GM12878 (cell line): ENCODE data around the gene MRPL23.

Experiments
- NR2C2 ChIP-seq: IDR thresholded peaks from 2 replicates; pipeline ENCODE4 v1.6.1; 2011; ENCODE audit warnings: borderline replicate concordance, low read depth; ENCODE audit not compliant: control insufficient read depth, insufficient read length
- TAF1 ChIP-seq: IDR thresholded peaks from 2 replicates; pipeline ENCODE4 v1.6.1; 2011; ENCODE audit warnings: mild to moderate bottlenecking, low read depth, low read length, borderline replicate concordance
- TCF12 ChIP-seq: IDR thresholded peaks from 2 replicates; pipeline ENCODE4 v1.6.1; 2011; ENCODE audit warnings: low read depth, mild to moderate bottlenecking, low read length
- ZNF384 ChIP-seq: IDR thresholded peaks from 2 replicates; pipeline ENCODE4 v1.6.1; 2012; ENCODE audit warnings: low read depth, mild to moderate bottlenecking, low read length, improper control_type of control experiment, borderline replicate concordance
- TF ChIP-seq, protein P1 (sequence below), 3 experiments: IDR thresholded peaks in 2 of 3; conservative IDR thresholded peaks in 1 of 3; 2 replicates each; pipeline ENCODE4 v1.5.1; 2011; ENCODE audit warnings: low read depth in 3 of 3, low read length in 3 of 3, mild to moderate bottlenecking in 3 of 3, control low read depth in 2 of 3, moderate library complexity in 2 of 3, inconsistent platforms in 1 of 3, mixed read lengths in 1 of 3; ENCODE audit not compliant: control insufficient read depth in 2 of 3, insufficient read depth in 1 of 3; ENCODE audit errors: extremely low read depth in 1 of 3
- TF ChIP-seq, protein P2 (sequence below): IDR thresholded peaks from 2 replicates; pipeline ENCODE4 v1.6.1; 2011; ENCODE audit warnings: borderline replicate concordance, low read depth, mild to moderate bottlenecking, moderate library complexity, mixed read lengths, low read length; ENCODE audit not compliant: insufficient read depth; ENCODE audit errors: extremely low read length

DNA sequence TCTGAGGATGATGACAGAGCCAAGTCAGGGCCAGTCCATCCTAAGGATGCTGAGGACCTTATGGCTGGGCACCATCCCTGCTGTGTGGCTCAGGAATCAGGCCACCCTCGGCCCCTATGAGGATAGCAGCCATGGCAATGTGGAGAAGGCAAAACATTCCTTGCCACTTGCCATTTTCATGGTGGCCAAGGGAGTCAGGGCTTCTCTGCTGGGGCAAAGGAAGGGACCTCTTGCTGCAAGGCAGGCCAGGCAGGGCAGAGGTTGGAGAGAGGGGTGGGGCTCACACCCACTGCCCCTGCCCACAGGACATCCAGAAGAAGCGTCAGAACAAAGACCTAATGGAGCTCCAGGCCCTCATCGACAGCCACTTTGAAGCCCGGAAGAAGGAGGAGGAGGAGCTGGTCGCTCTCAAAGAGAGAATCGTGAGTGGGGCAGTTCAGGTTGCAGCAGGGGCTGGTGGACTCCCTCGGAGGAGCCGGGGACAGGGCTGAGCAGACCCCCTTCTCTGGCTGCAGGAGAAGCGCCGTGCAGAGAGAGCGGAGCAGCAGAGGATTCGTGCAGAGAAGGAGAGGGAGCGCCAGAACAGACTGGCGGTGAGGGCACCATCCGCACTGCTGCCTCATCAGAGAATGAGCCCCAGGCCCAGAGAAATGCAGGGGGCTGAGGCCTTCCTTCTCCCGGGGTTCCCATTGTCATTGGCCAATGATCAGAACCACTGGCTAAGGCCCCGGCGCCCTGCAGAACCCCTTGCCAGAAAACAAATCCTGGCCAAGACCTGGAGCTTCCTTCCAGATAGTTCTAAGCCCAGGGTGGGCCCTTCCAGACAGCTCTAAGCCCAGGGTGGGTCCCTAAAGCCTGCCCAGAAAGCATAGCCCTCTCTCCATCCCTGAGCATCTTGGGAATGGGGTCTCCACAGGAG lies 13.5 kb upstream of the MRPL23 start:
- TF ChIP-seq TAF1 (no peak), TCF12 (no peak), ZNF384 (no peak), NR2C2 (no peak)
- TF ChIP-seq, protein P1, sequence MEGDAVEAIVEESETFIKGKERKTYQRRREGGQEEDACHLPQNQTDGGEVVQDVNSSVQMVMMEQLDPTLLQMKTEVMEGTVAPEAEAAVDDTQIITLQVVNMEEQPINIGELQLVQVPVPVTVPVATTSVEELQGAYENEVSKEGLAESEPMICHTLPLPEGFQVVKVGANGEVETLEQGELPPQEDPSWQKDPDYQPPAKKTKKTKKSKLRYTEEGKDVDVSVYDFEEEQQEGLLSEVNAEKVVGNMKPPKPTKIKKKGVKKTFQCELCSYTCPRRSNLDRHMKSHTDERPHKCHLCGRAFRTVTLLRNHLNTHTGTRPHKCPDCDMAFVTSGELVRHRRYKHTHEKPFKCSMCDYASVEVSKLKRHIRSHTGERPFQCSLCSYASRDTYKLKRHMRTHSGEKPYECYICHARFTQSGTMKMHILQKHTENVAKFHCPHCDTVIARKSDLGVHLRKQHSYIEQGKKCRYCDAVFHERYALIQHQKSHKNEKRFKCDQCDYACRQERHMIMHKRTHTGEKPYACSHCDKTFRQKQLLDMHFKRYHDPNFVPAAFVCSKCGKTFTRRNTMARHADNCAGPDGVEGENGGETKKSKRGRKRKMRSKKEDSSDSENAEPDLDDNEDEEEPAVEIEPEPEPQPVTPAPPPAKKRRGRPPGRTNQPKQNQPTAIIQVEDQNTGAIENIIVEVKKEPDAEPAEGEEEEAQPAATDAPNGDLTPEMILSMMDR (IDR thresholded peaks at IDR 0.05 in 2 of 3, conservative IDR thresholded peaks at IDR 0.05 in 1 of 3; ENCODE audit: control insufficient read depth in 2 of 3, extremely low read depth in 1 of 3, insufficient read depth in 1 of 3, low read depth in 3 of 3, low read length in 3 of 3), result no peak
- TF ChIP-seq, protein P2, sequence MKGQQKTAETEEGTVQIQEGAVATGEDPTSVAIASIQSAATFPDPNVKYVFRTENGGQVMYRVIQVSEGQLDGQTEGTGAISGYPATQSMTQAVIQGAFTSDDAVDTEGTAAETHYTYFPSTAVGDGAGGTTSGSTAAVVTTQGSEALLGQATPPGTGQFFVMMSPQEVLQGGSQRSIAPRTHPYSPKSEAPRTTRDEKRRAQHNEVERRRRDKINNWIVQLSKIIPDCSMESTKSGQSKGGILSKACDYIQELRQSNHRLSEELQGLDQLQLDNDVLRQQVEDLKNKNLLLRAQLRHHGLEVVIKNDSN, result no peak
